Measurements from ENCODE around the gene HAGHL.

HAGHL gene

GRCh38 chr16:776824-777223 lies 49.9 kb downstream of the HAGHL start:
- no peak for FAIRE-seq

GRCh38 chr16:777826-778225 lies 50.9 kb downstream of the HAGHL start:
- FAIRE-seq, result no peak

GRCh38 chr16:778447-778846 lies 51.5 kb downstream of the HAGHL start:
- no peak for FAIRE-seq

GRCh38 chr16:778909-779527 lies 52.1 kb downstream of the HAGHL start:
- no peak for FAIRE-seq
